ENCODE results near the gene OR6P1.

Gene OR6P1

DNA sequence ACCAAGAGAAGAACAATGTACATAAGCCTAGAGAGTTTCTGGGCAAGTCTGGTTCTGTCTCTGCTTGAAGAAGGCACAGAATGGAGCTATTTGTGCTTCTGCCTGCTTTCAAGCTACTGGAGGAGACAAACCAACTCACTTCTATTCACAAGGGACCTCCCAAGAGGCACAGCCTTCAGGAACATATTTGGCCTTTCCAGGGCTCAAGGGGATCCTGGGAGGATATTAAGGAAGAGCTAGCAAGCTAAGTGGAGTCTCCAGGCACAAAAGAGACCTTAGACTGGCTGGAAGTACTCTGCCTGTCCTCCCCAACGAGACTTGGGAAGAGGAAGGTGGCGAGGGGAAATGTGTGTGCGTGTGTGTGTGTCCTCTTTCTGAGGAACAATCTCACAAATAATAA is 16.0 kb downstream of the OR6P1 start, which contains the start of gene OR6Y1:
Gene OR6Y1, minus strand, starts transcription at position 54 of the 400 bp plus-strand sequence. CDS start 6,300 bp downstream, outside the sequence.
- TF ChIP-seq FOXP2 (optimal IDR thresholded peaks at IDR 0.05; ENCODE audit: borderline replicate concordance, extremely low read depth, extremely low read length, insufficient read depth) = no peak
- TF ChIP-seq, protein P1, sequence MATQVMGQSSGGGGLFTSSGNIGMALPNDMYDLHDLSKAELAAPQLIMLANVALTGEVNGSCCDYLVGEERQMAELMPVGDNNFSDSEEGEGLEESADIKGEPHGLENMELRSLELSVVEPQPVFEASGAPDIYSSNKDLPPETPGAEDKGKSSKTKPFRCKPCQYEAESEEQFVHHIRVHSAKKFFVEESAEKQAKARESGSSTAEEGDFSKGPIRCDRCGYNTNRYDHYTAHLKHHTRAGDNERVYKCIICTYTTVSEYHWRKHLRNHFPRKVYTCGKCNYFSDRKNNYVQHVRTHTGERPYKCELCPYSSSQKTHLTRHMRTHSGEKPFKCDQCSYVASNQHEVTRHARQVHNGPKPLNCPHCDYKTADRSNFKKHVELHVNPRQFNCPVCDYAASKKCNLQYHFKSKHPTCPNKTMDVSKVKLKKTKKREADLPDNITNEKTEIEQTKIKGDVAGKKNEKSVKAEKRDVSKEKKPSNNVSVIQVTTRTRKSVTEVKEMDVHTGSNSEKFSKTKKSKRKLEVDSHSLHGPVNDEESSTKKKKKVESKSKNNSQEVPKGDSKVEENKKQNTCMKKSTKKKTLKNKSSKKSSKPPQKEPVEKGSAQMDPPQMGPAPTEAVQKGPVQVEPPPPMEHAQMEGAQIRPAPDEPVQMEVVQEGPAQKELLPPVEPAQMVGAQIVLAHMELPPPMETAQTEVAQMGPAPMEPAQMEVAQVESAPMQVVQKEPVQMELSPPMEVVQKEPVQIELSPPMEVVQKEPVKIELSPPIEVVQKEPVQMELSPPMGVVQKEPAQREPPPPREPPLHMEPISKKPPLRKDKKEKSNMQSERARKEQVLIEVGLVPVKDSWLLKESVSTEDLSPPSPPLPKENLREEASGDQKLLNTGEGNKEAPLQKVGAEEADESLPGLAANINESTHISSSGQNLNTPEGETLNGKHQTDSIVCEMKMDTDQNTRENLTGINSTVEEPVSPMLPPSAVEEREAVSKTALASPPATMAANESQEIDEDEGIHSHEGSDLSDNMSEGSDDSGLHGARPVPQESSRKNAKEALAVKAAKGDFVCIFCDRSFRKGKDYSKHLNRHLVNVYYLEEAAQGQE (IDR thresholded peaks at IDR 0.05; ENCODE audit: insufficient read depth in 1 of 2, low read depth in 2 of 2, low read length in 2 of 2) = no peak

DNA sequence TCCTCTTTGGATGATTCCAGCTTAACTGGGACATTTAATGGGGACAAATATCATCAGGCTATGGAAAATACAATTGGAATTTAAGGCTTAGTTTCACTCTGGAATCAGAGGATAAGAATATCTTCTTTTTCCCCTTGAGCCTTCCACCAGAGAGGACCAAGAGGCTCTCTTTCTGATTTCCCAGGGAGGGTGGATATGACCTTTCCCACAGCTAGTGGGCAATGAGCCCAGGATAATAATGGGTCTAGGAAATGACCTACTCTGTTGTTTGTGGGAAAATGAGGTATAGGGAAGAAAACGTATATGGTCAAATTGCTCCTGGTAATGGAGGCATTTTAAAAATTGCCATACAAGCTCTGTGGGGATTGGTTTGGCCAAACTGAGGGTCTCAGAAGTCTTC is 18.1 kb downstream of the OR6P1 start:
- no peak for TF ChIP-seq SIN3A (IDR thresholded peaks at IDR 0.05; ENCODE audit: borderline replicate concordance, insufficient read depth, low read length)
- TF ChIP-seq TAF1 (IDR thresholded peaks at IDR 0.05; ENCODE audit: borderline replicate concordance, insufficient read depth, low read length) = no peak
- TF ChIP-seq, protein P1 (IDR thresholded peaks at IDR 0.05; ENCODE audit: insufficient read depth in 1 of 2, low read depth in 2 of 2, low read length in 2 of 2) = no peak
- no peak for TF ChIP-seq POLR2AphosphoS5 (IDR thresholded peaks at IDR 0.05; ENCODE audit: low read depth, low read length)
- TF ChIP-seq FOXP2 (optimal IDR thresholded peaks at IDR 0.05; ENCODE audit: borderline replicate concordance, extremely low read depth, extremely low read length, insufficient read depth) = no peak

DNA sequence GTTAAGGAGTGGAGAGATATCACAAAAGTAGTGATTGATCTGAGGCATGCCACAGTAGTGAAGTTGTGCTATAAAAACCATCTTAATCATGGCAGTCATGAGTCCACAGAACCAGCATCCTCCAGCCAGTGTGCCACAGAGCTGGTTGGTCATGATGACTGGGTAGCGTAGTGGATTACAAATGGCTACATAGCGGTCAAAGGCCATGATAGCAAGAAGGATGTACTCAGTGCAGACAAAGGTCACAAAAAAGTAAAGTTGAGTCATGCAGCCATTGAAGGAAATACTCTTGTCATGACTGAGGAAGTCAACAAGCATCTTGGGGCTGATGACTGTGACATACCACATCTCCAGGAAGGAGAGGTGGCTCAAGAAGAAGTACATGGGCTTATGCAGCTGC is 22.8 kb downstream of the OR6P1 start:
- no peak for TF ChIP-seq POLR2AphosphoS5 (IDR thresholded peaks at IDR 0.05; ENCODE audit: low read depth, low read length)
- TF ChIP-seq, protein P1 (IDR thresholded peaks at IDR 0.05; ENCODE audit: insufficient read depth in 1 of 2, low read depth in 2 of 2, low read length in 2 of 2) = no peak
- TF ChIP-seq SIN3A (IDR thresholded peaks at IDR 0.05; ENCODE audit: borderline replicate concordance, insufficient read depth, low read length) = no peak
- no peak for TF ChIP-seq TAF1 (IDR thresholded peaks at IDR 0.05; ENCODE audit: borderline replicate concordance, insufficient read depth, low read length)
- TF ChIP-seq FOXP2 (optimal IDR thresholded peaks at IDR 0.05; ENCODE audit: borderline replicate concordance, extremely low read depth, extremely low read length, insufficient read depth) = no peak

DNA sequence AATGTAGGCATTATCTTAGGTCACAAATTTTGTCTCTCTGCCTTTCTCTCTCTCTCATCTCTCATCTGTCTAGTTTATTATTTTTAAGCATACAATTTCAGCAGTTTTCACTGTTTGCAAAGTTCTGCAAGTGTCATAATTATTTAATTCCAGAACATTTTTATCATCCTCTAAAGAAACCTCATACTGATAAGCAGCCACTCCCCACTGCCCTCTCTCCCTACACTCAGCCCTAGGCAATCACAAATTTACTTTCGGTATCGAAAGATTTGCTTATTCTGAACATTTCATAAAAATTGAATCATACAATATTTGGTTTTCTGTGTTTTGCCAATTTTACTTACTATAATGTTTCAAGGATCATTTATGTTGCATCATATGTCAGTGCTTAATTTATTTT is 32.8 kb downstream of the OR6P1 start:
- TF ChIP-seq SIN3A (IDR thresholded peaks at IDR 0.05; ENCODE audit: borderline replicate concordance, insufficient read depth, low read length) (no peak), TAF1 (IDR thresholded peaks at IDR 0.05; ENCODE audit: borderline replicate concordance, insufficient read depth, low read length) (no peak), POLR2AphosphoS5 (IDR thresholded peaks at IDR 0.05; ENCODE audit: low read depth, low read length) (no peak), FOXP2 (optimal IDR thresholded peaks at IDR 0.05; ENCODE audit: borderline replicate concordance, extremely low read depth, extremely low read length, insufficient read depth) (no peak)
- TF ChIP-seq, protein P1 (IDR thresholded peaks at IDR 0.05; ENCODE audit: insufficient read depth in 1 of 2, low read depth in 2 of 2, low read length in 2 of 2) = no peak

DNA sequence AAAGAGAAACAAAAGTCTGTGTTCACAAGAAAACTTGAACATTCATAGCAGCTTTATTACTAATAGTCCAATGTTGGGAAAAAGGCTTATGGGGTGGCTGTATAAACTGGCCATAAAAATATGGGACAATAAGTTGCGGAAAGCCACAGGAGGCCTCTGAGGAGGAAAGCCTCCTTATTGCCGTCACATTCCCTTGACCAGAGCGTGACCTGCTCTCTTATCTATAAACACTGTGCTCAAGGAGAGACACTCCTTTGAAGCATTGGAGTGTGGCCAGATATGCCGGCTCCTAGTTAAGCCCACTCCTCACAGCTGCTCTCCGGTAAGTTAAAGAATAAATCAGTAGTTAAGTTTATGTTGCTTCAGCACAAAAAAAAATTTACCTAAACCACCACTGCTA is 35.9 kb downstream of the OR6P1 start:
- TF ChIP-seq TAF1 (IDR thresholded peaks at IDR 0.05; ENCODE audit: borderline replicate concordance, insufficient read depth, low read length) (no peak), SIN3A (IDR thresholded peaks at IDR 0.05; ENCODE audit: borderline replicate concordance, insufficient read depth, low read length) (no peak), FOXP2 (optimal IDR thresholded peaks at IDR 0.05; ENCODE audit: borderline replicate concordance, extremely low read depth, extremely low read length, insufficient read depth) (no peak), POLR2AphosphoS5 (IDR thresholded peaks at IDR 0.05; ENCODE audit: low read depth, low read length) (no peak)
- TF ChIP-seq, protein P1 (IDR thresholded peaks at IDR 0.05; ENCODE audit: insufficient read depth in 1 of 2, low read depth in 2 of 2, low read length in 2 of 2) = no peak
